ENCODE data around the gene SLC35D2.
"Not testable (repeated sequence)": the region's sequence is repeated elsewhere in the genome, so short reads cannot be mapped to it uniquely, and the experiment has no call there.

The SLC35D2 gene

DNA sequence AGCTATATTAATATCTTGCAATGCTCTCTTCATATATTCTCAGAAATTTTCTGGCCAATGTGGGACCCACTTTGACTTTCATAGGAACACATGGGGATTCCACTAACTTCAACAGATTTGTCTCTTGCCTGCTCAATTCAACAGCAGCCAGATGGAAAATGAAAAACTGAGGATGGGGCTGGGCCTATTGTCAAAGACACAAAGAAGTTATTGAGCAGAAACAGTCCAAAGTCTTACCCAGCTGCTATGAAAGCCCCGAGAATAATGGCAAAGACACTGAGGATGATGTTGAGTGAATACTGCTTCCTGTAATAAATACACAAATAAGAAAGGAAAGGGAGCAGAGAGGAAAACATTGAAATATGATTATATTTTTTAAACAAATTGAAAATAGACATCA, 32.6 kb downstream of the SLC35D2 start:
- no peak for DNase-seq

DNA sequence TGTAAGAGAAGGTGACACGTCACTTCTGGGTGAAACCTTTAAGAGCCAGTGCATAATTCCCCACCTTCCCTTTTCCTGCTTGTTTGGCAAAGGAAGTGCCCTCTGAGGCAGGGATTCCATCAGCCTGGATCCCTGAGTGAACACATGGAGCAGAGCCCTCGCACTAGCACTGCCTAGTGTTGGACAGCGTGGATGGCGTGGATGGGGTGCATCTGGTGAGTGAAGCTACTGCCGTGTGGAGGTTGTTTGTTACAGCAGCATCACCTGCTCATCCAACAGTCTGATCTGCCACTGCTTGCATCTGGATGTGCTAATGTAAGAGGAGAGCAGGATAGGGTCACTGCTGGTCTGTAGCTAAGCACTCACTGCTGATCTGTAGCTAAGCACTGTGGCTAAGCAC, 35.2 kb downstream of the SLC35D2 start:
- no peak for DNase-seq

DNA sequence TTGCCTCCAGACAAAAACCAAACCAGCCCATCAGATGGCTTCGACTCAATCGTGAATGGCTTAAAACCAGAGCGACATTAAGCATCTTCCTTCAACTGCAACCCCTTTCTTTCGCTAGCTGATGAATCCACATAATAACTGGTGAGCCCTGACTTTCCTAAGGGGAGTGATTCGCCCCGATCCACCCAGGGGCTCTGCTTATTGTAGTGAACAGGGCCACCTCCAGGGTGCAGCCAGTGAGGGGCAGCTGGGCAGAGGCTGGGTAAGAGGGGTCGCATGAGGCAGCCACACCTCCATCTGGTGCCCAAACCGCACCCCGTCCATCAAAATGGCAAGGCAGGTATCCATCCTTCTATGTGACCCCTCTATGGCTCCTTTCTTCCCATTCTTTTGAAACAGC, 38.0 kb downstream of the SLC35D2 start:
- DNase-seq = no peak

DNA sequence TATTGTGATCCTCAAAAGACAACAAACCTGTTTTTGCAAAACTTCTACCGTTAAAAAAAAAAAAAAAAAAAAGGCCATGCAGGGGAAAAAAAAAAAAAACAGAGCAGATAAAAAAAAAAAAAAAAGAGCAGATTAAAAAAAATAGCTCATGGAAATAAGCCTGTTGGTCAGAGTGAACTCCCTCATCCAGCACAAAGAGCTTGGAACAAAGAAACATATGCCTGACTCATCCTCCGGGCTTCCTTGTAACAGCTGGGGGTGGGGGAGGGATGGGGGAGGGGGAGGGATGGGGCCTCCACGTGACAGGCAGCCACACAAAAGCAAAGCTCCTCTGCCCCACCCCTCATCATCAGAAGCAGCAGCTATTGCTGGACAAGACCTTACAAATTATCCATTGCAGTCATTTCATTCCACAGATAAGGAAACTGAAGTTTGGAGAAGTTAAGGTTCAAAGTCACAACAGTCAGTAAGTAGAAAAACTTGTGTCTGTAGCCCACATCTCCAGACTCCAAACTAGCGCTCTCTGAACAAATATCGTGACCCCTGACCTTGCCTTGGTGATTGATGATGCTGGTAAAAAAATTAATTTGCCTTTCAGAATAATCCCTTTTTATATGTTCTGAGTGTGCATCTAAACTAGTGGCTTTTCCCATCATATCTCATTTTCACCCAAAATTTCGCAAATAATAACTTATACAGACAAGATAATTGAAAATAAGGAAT, 38.9 kb downstream of the SLC35D2 start:
- no peak for DNase-seq

DNA sequence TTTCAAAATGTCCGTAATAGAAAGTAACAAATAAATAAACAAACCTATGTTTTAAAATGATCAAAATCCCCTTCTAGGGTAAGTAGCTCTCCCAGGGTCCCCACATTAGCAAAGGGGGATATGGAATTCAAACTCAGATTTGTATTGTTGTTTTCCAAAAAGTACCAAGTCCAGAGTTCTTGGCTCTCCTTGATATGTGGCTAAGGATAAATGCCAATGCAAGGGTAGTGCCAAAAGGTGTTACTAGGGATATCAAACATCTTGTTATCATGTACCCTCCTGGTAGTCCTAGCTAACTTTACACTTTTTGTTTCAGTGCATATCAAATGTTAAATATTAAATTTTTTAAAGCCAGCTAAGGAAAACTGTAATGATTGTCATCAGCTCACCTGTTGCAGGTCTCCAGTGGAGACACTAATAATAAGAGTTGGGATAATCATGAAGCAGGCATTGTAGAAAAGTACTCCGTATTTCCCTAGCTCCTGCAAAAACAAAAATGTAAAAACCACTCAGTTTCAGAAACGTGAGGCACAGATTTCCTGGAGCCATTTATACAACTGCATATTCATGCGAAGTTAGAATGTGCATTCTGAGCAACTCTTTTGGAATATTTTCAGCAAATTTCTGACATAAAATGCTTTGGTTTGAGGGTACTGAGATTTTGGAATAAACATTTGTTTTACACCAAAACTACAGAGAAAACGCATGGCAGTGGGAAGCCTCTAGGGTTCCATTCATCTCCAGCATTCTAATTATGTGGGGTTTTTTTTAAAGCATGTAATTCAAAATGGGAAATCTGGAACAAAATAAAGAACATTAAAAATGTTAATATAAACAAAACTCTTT, 39.8 kb downstream of the SLC35D2 start:
- DNase-seq = no peak

DNA sequence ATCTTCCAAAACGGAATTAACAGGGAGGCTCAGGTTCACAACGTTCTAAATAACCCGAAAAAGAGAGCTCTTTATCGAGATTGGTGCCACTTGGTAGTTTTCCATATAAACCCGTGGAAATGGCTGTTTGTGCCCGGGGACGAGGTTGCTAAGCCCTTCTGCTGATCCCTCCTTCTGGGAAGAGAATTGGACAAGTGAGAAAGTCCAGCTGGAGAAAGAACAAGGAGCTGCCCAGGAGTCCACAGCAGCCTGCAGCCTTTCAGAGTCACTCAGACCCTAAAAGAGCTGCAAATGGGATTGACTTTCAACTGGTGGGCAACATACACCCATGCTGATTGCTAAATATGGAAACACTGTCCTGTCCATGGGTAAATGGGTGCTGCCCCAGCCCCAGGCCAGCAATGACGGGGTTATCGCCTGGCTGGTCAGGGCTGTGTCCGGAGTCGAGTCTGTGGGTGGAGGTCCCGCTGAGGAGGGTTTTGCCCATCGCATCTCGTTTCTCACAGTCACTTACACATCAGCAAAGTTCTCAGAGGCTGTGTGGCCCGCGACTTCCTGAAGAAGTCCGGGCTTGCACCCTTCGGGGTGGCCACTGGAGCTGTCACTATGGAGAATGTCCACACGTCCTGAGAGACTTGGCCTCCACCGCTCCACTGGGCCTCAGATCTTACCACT, 40.8 kb downstream of the SLC35D2 start:
- no peak for DNase-seq

DNA sequence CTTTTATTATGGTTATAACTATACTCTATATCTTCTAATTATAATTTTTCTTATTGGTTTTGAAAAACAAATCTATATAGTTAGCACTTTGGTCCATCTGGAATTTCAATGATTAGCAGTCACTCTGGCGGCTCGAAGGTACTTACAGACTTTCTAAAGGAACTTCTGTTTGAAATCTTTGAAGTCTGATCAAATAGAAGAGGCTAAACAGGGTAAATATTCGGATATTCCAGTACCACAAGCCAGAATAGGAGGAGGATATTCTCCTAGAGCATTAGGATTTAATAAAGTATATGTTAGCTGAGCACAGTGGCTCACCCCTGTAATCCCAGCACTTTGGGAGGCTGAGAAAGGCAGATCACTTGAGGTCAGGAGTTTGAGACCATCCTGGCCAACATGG, 42.8 kb downstream of the SLC35D2 start:
- DNase-seq = no peak

DNA sequence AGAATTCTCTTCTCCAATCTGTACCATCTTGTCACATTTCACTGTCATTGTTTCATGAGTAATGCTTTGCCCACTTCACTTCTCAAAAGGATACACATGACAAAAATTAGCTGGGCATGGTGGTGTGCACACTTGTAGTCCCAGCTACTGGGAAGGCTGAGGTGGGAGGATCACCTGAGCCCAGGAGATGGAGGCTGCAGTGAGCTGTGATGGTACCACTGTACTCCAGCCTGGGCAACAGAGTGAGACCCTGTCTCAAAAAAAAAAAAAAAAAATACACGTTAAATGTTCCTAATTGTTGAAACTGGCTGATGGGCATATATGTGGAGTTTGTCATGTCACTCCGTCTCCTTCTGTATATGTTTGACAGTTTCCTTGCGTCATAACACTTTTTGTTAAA, 45.2 kb downstream of the SLC35D2 start:
- DNase-seq = no peak

DNA sequence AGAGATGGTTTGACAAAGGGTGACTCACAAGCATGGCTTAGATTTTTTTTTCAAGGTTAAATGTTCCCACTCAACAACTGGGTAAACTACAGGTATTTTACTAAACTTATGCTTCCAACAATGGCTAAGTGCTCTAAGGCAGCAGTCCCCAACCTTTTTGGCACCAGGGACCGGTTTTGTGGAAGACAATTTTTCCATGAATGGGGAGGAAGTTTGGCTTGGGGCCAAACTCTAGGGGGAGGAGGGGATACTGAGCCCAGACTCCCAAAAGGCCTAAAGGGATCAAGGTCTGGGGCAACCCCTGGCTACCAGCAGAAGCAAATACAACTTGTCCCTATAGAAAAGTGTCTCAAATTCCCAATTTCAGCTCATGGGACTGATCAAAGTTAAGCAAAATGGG, 49.6 kb downstream of the SLC35D2 start:
- DNase-seq = no peak

DNA sequence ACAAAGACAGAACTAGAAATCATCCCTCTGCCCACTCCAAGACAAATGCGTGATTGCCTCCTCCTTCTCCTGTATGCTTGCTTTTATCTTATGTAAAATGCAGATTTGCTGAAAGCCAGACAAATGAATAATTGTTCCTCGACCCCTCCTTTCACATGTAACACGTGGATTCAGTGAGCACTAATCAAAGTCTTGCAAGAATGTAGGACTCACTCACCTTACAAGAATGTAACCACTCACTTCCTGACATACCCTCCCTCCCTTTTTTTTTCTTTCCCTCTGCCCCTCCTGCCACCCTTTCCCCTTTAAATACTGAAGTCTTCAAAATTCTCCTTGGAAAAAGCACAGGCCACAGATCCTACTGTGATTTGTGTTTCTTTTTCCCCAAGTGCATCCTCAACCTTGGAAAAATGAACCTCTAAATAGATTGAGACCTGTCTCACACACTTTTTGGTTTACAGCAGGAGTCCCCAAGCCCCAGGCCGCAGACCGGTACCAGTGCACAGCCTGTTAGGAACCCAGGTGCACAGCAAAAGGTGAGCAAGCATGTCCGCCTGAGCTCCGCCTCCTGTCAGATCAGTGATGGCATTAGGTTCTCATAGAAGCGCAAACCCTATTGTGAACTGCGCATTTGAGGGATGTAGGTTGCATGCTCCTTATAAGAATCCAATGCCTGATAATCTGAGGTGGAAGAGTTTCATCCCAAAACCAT, 52.1 kb downstream of the SLC35D2 start:
- DNase-seq = no peak

DNA sequence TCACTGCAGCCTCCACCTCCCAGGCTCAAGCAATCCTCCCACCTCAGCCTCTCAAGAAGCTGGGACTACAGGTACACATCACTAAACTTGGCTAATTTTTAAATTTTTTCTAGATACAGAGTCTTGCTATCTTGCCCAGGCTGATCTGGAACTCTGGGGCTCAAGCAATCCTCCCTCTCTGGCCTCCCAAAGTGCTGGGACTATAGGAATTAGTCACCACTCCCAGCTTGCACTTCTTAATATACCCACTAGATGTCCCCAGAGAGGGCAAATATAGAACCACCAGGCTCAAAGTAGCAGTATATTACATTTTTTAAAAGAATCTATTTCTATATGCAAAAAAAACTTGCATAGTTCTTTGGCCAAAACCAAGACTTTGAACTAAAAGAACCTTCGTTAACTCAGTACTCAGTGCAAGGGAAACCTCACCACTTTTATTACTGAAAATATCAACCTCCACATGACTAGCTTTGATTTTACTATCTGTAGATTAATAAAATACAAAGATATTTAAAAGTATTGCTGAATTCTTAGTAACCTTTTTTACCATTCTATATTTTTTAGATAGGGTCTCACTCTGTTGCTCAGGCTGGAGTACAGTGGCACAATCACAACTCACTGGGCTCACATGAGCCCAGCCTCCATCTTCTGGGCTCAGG, 55.7 kb downstream of the SLC35D2 start:
- no peak for DNase-seq

DNA sequence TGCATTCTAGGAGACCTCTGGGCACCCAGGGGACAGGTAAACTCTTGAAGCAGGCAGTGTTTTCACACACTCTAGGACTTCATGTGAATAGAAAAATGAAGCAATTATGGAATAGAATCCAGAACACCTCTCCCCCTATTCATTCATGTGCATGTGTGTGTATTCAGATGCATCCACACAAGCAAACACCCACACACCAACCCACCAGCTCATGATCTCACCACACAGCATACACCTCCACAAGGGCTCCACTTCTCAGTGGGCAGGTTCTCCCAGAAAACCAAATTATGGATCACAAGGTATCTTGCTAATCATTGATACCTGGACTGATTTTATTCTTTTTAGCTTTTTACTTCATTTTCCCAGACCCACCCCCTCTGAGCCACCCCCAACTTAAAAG, 60.3 kb downstream of the SLC35D2 start:
- no peak for DNase-seq

DNA sequence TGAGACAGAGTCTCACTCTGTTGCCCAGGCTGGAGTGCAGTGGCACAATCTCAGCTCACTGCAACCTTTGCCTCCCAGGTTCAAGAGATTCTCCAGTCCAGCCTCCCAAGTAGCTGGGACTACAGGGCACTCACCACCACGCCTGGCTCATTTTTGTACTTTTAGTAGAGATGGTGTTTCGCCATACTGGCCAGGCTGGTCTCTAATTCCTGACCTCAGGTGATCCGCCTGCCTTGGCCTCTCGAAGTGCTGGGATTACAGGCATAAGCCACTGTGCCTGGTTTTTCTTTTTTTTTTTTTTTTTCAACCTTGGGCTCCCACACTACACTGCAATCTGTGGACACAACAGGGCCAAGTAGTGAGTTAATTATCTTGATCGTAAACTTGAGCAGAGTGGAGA, 60.8 kb downstream of the SLC35D2 start:
- not testable (repeated sequence) for DNase-seq

DNA sequence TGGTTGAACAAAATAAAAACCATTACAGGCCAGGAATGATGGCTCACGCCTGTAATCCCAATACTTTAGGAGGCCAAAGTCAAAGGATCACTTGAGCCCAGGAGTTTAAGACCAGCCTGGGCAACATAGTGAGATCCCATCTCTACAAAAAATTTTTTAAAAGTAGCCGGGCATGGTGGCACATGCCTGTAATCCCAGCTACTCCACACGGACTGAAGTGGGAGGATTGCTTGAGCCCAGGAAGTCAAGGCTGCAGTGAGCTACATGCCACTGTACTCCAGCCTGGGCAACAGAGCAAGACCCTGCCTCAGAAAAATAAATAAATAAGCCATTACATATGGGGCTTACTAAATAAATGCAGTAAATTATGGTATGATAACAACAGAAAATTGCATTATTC, 61.3 kb downstream of the SLC35D2 start:
- DNase-seq = not testable (repeated sequence)

DNA sequence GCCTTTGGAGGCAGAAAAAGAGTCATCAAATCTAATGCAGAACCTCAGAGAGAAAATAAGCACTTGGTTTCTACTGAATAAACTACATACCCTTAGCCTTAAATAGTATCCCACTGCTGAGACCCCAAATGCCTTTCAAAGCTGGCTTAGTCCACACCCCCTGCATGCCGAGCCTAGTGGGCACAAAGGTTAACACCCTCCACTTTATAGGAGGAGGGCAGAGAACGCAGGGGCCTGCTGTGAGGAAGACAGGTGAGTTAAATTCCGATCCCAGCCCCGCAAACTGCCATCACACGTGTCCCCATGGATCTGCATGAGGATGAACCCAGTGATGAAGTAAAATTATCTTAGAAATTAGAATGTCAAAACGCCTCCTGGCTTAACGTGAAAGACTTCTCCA, 62.0 kb downstream of the SLC35D2 start:
- DNase-seq = no peak

DNA sequence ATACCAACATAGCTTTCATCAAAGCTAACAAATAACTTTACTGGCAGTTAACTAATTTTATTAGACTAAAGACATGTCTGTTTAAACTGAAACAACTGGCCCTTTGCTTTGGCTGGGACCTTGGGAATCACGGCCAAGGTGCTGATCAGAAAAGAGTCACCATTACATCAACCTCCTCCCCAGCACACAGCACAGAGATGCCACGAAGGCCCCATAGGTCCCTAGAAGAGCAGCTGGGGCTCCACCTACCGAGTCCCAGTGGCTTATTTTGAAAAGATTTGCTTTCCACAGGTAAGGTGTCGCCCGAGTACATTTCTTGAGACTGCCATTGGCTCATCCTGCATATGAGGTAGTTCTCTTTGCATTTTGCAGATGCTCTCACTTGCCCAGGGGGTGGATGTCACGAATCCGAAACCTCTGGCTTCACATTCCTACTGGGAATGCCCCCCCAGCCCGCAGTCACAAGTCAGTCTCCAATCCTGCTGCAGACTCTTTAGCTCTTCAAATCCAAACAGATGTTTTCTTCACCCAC, 62.7 kb downstream of the SLC35D2 start:
- no peak for DNase-seq

DNA sequence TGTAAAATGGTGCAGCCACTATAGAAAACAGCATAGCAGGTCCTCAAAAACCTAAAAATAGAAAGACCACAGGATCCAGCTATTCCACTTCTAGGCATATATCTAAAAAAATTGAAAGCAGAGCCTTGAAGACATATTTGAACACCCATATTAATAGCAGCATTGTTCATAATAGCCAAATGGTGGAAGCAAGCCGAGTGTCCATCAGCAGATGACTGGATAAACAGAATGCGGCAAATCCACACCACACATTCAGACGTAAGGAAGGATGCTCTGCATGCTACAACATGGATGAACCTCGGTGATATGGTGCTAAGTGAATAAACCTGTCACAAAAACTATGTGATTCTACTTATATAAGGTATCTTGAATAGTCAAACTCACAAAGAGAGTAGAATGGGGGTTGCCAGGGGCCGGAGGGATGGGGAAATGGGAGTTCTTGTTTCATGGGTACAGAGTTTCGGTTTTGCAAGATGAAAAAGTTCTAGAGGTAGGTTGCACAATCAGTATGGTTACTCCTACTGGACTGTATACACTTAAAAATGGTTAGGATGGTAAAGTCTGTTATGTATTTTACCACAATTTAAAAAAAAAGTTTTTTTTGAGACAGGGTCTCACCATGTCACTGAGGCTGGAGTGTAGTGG, 64.5 kb downstream of the SLC35D2 start:
- no peak for DNase-seq

DNA sequence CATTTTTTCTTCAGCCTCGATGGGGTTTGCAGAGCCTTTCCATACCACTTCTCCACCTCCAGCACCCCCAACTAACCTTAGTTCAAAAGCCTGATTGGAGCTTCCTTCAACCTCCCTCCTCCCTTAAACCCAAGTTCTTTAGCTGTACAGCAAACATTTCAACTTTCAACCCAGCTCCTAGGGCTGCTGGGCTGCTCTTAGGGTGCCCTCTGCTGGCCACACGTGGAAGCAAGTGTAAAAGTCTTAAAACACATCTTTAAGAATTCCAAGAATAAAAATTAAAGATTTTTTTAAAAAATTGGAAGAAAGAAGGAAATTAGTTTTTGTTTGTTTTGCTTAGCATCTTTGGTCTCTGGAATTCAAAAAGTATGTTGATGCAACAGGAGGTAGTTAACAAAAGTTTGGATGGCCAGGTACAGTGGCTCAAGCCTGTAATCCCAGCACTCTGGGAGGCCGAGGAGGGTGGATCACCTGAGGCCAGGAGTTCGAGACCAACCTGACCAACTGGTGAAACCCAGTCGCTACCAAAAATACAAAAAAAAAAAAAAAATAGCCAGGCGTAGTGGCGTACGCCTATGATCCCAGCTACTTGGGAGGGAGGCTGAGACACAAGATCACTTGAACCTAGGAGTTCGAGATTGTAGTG, 66.1 kb downstream of the SLC35D2 start:
- DNase-seq = no peak

DNA sequence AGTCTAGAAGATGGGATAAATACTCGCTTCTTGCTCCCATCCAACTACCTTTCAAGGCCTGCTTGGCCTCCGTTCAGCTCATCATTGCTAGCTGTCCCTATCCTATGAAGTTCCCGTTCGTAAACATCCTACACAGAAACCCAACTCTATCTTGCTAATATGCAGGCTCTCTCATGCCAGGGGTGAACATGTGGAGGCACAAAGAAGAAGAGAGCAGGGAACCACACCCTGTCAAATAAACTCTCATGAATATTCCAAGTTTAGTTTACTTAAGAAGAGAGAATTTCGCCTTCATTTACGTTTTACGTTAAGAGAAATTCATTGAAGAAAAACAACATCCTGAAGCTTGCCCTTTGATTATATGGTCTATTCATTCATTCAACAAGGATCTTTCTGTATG, 73.7 kb downstream of the SLC35D2 start:
- DNase-seq = no peak

DNA sequence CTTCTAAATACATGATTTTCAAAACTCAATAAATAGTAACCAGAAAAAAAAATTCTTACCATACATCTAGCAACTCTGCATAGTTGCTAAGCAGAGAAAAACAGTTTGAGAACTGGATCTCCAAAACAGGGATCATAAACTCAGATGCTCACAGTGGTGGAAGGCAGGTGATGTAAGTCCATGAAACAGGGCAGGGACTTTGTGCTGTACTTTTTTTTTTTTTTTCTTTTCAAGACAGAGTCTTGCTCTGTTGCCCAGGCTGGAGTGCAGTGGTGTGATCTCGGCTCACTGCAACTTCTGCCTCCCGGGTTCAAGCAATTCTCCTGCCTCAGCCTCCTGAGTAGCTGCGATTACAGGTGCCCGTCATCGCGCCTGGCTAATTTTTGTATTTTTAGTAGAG, 76.6 kb downstream of the SLC35D2 start:
- DNase-seq = not testable (repeated sequence)

DNA sequence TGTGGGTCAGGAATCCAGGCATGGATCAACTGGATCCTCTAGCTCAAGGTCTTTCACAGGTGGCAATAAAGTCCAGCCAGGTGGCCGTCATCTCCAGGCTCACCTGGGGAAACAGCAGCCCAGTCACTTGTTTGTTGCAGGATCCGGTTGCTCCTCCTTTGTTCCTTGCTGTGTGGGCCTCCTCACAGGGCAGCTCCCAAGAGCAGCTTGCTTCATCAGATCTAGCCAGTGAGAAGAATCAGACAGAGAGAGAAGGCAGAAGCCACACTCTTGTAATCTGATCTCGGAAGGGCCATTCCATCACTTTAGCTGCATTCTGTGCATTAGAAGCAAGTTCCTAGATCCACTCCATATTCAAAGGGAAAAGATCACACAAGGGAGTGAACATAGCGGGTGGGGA, 78.3 kb downstream of the SLC35D2 start:
- DNase-seq = no peak

All from DMS79 (cell line).